Peyer's patch (tissue), 4 donors: ENCODE data around the gene GRIA3. TPM values are rescaled to one million over a fixed set of nuclear protein-coding genes. Genes with fewer than 3 reads are reported as not detected.
A peak's percentile ranks its signal among the peaks of the same experiment; 100 is the strongest.

ENCODE experiments used
- DNase-seq, 3 donors: peaks; one replicate each; pipeline ENCODE4 v3.0.0-alpha.2; 2017 to 2019
- H3K27ac ChIP-seq, 4 donors: fragments of 200-600 bp; sonication (generic); one replicate each; pipeline ENCODE4 v1.5.1; 2016 to 2019
- H3K27me3 ChIP-seq, 2 donors: fragments of 200-600 bp; sonication (generic); one replicate each; pipeline ENCODE4 v1.5.1; 2019
- H3K36me3 ChIP-seq, 3 donors: fragments of 200-600 bp; sonication (generic); one replicate each; pipeline ENCODE4 v1.5.1; 2016 to 2019
- H3K4me1 ChIP-seq, 4 donors: fragments of 200-600 bp; sonication (generic); one replicate each; pipeline ENCODE4 v1.5.1; 2016 to 2019
- H3K4me3 ChIP-seq, 4 donors: fragments of 200-600 bp; sonication (generic); 1 replicate in 3 of 4; 2 replicates in 1 of 4; pipeline ENCODE4 v1.5.1; 2016 to 2019; ENCODE audit warnings: mild to moderate bottlenecking in 1 of 4
- H3K9me3 ChIP-seq, 4 donors: fragments of 200-600 bp; sonication (generic); one replicate each; pipeline ENCODE4 v1.5.1; 2016 to 2019; ENCODE audit warnings: mild to moderate bottlenecking in 1 of 4
- POLR2A ChIP-seq, 2 donors: fragments of 450-650 bp; IDR thresholded peaks; one replicate each; pipeline ENCODE4 v1.5.1; 2017; ENCODE audit warnings: antibody characterized with exemption in 2 of 2, mild to moderate bottlenecking in 2 of 2, moderate library complexity in 2 of 2
- total RNA-seq, 4 donors: library from RNA; depleted of rRNA; stranded (reverse); fragments of >200 nt; gene quantifications; one replicate each; pipeline ENCODE4 v1.1.0, GENCODE V29; 2016
- TF ChIP-seq, protein P1 (sequence below), 6 experiments: fragments of 450-650 bp in 4 of 6; fragments of 200-600 bp in 2 of 6; sonication (generic) in 1 of 6; IDR thresholded peaks; one replicate each; pipeline ENCODE4 v1.5.1; 2017 to 2019; ENCODE audit warnings: antibody characterized with exemption in 6 of 6, mild to moderate bottlenecking in 3 of 6, moderate library complexity in 1 of 6

GRIA3 gene
- total RNA-seq, 4 donors from 2014 or later: 0.47 to 12.4 TPM; not detected in 2

DNA sequence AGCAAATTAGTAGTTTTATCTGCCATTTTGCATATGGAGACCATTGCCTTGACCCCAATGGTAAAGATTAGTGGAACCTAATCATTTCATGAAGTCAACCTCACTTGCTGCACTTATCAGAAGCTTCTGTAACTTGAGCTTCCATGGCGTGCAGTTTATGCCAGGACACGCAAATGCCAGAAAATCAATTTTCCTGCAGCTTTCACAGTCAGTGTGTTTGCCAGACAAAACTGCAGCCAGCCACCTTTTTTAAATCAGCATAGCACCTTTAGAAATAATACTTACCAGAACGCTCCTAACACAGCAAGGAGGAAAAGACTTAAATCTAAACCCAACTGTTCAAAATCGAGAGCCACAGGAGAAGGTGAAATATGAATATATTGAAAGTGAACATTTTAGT lies 265.3 kb downstream of the GRIA3 start:
- no peaks in the 10 kb centered on the region for H3K36me3 ChIP-seq
- TF ChIP-seq, protein P1, sequence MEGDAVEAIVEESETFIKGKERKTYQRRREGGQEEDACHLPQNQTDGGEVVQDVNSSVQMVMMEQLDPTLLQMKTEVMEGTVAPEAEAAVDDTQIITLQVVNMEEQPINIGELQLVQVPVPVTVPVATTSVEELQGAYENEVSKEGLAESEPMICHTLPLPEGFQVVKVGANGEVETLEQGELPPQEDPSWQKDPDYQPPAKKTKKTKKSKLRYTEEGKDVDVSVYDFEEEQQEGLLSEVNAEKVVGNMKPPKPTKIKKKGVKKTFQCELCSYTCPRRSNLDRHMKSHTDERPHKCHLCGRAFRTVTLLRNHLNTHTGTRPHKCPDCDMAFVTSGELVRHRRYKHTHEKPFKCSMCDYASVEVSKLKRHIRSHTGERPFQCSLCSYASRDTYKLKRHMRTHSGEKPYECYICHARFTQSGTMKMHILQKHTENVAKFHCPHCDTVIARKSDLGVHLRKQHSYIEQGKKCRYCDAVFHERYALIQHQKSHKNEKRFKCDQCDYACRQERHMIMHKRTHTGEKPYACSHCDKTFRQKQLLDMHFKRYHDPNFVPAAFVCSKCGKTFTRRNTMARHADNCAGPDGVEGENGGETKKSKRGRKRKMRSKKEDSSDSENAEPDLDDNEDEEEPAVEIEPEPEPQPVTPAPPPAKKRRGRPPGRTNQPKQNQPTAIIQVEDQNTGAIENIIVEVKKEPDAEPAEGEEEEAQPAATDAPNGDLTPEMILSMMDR (IDR thresholded peaks at IDR 0.05): no peak
- no peak for TF ChIP-seq POLR2A (IDR thresholded peaks at IDR 0.05)
- H3K9me3 ChIP-seq: no peaks in the 10 kb centered on the region
- no peaks in the 10 kb centered on the region for H3K27me3 ChIP-seq
- H3K4me1 ChIP-seq: no peaks in the 10 kb centered on the region
- no peak overlapping the region for H3K27ac ChIP-seq
- DNase-seq: no peak
- H3K4me3 ChIP-seq: no peak overlapping the region

DNA sequence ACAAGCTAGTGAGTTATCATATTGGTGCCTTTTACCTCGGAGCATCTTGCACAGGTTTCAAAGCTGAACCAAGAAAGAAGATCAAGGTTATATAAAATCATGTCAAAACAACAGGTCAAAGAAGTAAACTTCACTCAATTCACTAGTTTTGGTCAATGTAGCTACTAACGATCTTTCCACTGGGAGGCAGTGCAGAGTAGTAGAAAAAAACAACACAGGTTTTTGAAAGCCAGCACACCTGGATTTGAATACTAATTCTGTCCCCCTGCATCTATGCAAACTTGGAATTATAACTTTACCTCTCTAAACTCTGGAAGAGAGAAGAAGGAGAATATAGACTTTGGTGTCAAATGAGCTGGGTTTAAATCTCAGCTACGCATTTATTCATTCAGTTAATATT lies 266.1 kb downstream of the GRIA3 start:
- Histone ChIP-seq H3K36me3 (no peaks in the 10 kb centered on the region), H3K27ac (no peak overlapping the region), H3K9me3 (no peaks in the 10 kb centered on the region), H3K4me3 (no peak overlapping the region), H3K4me1 (no peaks in the 10 kb centered on the region), H3K27me3 (no peaks in the 10 kb centered on the region)
- no peak for TF ChIP-seq POLR2A (IDR thresholded peaks at IDR 0.05)
- TF ChIP-seq, protein P1 (IDR thresholded peaks at IDR 0.05): peak in 2 of 6 experiments; percentile 26 to 44
- no peak for DNase-seq

DNA sequence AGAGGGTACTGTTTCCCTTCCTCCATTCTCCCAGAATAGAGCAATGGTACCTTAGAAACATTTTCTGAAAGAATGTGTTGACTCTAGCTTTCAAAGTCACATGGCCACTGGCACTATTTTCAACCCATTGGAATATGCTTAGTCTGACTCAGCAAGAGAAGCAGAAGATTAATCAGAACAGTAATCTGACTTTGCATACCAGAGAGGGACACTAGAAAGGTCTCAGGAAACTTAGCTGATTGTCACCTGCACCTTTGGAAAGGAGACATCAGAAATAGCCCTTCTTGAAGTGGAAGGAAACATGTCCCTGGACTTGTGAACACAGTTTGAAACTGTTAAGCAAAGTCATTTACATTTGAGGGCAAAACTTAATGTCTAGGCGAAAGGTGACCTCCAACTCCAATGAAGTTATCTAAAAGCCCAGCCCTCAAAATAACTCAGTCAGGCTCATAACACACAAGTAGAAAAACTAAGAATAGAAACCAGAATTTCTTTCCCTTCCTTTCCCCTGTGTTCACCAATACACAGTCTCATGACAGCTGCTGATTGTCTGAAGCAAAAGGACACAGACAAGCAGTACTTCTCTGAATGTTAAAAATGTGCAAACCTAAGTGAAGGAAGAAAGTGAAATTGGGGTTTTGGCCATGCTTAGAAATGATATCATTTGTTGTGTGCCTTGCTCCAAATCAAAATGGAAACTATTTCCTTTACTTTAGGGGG lies 270.8 kb downstream of the GRIA3 start:
- Histone ChIP-seq H3K27me3 (no peaks in the 10 kb centered on the region), H3K36me3 (no peaks in the 10 kb centered on the region), H3K4me1 (no peaks in the 10 kb centered on the region), H3K4me3 (no peak overlapping the region), H3K27ac (no peak overlapping the region), H3K9me3 (no peaks in the 10 kb centered on the region)
- no peak for TF ChIP-seq POLR2A (IDR thresholded peaks at IDR 0.05)
- TF ChIP-seq, protein P1 (IDR thresholded peaks at IDR 0.05): no peak
- no peak for DNase-seq

DNA sequence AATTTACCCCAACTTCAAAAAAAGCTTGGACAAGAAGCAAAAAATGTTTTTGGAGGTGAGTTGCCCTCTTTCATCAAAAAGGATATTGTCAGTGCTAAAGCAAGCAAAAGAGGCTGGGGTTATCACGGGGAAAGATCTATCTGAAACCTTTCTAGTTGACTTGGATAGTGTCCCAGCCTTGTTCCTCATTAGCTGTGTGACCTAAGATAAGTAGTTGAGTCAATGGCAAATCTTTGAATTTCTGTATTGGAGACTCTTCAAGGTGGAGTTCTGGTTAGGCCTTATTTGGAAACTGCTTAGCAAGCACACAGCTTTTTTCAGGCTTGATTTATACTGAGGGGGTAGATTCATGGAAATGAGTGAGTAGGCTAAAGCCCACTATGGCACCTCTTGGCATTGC lies 271.6 kb downstream of the GRIA3 start:
- Histone ChIP-seq H3K9me3 (no peaks in the 10 kb centered on the region), H3K27ac (no peak overlapping the region), H3K36me3 (no peaks in the 10 kb centered on the region), H3K4me1 (no peaks in the 10 kb centered on the region), H3K27me3 (no peaks in the 10 kb centered on the region), H3K4me3 (no peak overlapping the region)
- no peak for DNase-seq
- TF ChIP-seq POLR2A (IDR thresholded peaks at IDR 0.05): no peak
- TF ChIP-seq, protein P1 (IDR thresholded peaks at IDR 0.05): no peak

DNA sequence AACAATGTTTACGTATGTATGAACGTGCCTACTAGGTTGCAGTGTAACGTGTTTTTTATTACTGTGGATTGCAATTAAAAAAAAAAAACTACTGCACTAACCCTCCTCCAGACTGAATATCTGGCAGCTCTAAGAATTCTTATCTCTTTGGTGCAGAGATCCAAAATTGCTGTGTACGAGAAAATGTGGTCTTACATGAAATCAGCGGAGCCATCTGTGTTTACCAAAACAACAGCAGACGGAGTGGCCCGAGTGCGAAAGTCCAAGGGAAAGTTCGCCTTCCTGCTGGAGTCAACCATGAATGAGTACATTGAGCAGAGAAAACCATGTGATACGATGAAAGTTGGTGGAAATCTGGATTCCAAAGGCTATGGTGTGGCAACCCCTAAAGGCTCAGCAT lies 280.6 kb downstream of the GRIA3 start:
- DNase-seq: no peak
- no peaks in the 10 kb centered on the region for H3K27me3 ChIP-seq
- no peaks in the 10 kb centered on the region for H3K36me3 ChIP-seq
- H3K4me3 ChIP-seq: no peak overlapping the region
- H3K4me1 ChIP-seq: no peaks in the 10 kb centered on the region
- H3K9me3 ChIP-seq: no peaks in the 10 kb centered on the region
- no peak for TF ChIP-seq POLR2A (IDR thresholded peaks at IDR 0.05)
- H3K27ac ChIP-seq: no peak overlapping the region

DNA sequence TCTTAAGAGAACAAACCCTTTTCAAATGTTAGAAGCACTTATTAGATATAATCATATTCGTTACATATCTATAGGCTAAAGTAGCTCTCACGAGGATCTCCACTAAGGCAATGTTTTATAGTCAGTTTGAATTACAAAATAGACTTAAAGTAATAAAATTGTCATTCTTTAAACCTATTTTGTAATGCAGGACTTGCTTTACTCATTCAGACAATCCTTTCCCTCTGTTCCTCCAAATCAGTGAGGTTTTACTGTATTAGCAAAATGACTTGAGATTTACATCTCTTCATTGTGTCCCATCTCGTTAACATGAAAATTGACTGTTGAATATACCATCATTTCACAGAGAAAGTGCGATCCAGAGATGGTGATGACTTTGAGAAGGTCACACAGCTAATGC lies 284.4 kb downstream of the GRIA3 start:
- Histone ChIP-seq H3K4me1 (no peaks in the 10 kb centered on the region), H3K9me3 (no peaks in the 10 kb centered on the region), H3K27ac (no peak overlapping the region), H3K4me3 (no peak overlapping the region), H3K36me3 (no peaks in the 10 kb centered on the region), H3K27me3 (no peaks in the 10 kb centered on the region)
- DNase-seq: no peak
- no peak for TF ChIP-seq POLR2A (IDR thresholded peaks at IDR 0.05)
- TF ChIP-seq, protein P1 (IDR thresholded peaks at IDR 0.05): no peak
